Right lobe of liver (tissue), 4 donors: ENCODE results near the gene GABRB3.

ENCODE experiments used
- POLR2A ChIP-seq: fragments of 450-650 bp; IDR thresholded peaks from one replicate; pipeline ENCODE4 v1.6.1; 2017; ENCODE audit warnings: antibody characterized with exemption, mild to moderate bottlenecking
- TF ChIP-seq, protein P1 (sequence below), 4 donors: fragments of 200-600 bp in 3 of 4; fragments of 450-650 bp in 1 of 4; IDR thresholded peaks; one replicate each; pipeline versions ENCODE4 v1.5.1 to v1.8.0; 2016 to 2022; ENCODE audit warnings: antibody characterized with exemption in 4 of 4, mild to moderate bottlenecking in 2 of 4
- donor health status: DM: no; HTN: no; CAD: no.
- donor health status: DM: no; HTN: no; CAD: no.
- donor health status: DM: no; HTN: yes; CAD: no.

DNA sequence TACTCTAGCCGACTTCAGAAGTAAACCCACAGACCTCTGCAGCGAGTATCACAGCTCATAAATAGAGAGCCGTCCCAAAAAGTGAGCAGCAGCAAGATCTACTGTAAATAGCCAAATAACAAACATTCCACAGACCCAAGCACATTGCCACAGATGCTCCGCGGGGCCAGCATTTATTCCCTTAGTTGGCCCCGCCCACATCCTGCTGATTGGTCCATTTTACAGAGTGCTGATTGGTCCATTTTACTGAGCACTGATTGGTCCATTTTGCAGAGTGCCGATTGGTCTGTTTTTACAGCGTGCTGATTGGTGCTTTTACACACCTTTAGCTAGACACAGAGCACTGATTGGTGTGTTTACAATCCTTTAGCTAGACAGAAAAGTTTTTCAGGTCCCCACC is 17.3 kb upstream of the GABRB3 start:
- no peak for TF ChIP-seq POLR2A
- TF ChIP-seq, protein P1, sequence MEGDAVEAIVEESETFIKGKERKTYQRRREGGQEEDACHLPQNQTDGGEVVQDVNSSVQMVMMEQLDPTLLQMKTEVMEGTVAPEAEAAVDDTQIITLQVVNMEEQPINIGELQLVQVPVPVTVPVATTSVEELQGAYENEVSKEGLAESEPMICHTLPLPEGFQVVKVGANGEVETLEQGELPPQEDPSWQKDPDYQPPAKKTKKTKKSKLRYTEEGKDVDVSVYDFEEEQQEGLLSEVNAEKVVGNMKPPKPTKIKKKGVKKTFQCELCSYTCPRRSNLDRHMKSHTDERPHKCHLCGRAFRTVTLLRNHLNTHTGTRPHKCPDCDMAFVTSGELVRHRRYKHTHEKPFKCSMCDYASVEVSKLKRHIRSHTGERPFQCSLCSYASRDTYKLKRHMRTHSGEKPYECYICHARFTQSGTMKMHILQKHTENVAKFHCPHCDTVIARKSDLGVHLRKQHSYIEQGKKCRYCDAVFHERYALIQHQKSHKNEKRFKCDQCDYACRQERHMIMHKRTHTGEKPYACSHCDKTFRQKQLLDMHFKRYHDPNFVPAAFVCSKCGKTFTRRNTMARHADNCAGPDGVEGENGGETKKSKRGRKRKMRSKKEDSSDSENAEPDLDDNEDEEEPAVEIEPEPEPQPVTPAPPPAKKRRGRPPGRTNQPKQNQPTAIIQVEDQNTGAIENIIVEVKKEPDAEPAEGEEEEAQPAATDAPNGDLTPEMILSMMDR (IDR thresholded peaks at IDR 0.05), result no peak
